ENCODE results near the gene IFITM1.
"Not testable (repeated sequence)": the region's sequence is repeated elsewhere in the genome, so short reads cannot be mapped to it uniquely, and the experiment has no call there.

The IFITM1 gene

DNA sequence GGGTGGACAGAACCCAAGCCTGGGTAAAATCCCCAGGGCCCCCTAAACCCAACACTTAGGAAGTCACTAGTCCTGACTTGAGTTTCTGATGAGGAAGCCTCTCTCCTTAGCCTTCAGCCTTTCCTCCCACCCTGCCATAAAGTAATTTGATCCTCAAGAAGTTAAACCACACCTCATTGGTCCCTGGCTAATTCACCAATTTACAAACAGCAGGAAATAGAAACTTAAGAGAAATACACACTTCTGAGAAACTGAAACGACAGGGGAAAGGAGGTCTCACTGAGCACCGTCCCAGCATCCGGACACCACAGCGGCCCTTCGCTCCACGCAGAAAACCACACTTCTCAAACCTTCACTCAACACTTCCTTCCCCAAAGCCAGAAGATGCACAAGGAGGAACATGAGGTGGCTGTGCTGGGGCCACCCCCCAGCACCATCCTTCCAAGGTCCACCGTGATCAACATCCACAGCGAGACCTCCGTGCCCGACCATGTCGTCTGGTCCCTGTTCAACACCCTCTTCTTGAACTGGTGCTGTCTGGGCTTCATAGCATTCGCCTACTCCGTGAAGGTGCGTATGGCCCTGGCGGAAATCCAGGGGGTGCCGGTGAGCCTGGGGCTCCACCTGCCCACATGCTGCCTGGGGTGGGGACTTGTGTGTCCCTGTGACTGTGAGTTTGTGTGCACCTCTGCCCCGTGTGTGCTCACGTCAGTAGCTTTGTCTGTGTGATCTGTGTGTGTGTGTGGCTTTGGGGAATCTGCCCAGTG lies at the start of gene IFITM1:
Gene IFITM1, plus strand, starts transcription at position 254 of the 767 bp plus-strand sequence. Its CDS starts 131 bp downstream, at position 385.
- no peak for DNase-seq

DNA sequence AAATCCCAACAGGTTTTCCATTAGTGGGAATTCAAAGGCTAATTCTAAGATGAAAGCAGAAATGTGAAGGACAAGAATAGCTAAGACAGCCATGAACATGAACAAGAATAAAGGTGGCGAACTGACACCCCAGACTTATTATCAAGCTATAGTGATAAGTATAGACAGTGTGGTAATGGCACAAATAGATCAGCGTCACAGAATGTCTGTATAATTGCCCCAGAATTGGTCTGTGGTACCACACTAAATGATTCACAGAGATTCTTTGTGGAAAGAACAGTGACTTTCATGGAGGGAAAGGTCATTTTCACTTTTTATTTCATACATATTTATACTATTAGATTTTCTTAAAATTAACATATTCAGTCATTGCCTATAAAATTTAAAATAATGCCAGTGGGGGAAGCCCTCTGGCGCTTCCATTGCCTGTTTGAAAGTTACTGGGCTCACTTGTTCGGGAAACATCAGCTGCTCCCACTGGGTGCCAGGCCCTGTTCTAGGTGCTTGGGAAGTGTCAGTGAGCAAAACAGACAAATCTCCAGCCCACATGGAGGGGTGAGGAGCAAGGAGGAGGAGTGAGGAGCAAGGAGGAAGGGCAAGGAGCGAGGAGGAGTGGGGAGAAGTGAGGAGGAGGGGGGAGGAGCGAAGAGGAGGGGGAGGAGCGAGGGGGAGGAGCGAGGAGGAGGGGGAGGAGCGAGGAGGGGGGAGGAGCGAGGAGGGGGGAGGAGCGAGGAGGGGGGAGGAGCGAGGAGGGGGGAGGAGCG lies 47.0 kb upstream of the IFITM1 start:
- DNase-seq = no peak

DNA sequence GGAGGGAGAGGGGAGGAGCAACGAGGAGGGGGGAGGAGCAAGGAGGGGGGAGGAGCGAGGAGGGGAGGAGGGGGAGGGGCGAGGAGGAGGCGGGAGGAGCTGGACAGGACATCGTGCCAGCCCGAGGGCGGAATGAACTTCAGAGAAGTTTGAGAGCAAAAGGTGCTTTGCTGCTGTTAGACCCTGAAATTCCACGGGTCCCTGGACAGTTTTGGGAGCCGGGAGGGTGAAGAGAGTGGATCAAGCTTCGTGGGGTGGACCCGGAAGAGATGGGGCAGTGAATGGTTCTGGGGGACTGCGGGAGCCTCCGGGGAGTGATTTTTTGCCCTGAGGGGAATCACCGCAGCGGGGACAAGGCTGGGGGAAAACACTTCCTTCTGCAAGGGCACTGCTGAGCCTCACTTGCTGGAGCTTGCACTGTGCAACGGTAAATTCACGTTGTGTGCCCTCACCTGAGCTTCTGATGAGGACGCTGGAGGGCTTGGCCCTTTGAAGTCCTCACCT lies 46.3 kb upstream of the IFITM1 start:
- DNase-seq = no peak

DNA sequence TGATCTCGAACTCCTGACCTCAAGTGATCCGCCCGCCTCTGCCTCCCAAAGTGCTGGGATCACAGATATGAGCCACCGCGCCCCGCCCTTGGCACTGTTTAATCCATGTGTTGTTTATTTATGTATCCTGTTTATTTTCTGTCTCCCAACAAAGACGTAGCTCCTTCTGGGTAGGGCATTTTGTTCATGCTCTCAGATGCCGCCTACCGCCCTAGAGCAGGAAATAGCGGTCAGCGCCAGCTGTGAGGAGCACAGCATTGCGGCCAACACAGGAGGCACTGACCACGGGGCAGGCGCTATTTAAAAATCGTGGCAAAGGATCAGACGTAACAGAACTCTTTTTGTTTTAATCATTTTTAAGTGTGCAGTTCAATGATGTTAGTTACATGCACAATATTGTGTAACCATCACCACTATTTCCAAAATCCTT lies 45.1 kb upstream of the IFITM1 start:
- not testable (repeated sequence) for DNase-seq

DNA sequence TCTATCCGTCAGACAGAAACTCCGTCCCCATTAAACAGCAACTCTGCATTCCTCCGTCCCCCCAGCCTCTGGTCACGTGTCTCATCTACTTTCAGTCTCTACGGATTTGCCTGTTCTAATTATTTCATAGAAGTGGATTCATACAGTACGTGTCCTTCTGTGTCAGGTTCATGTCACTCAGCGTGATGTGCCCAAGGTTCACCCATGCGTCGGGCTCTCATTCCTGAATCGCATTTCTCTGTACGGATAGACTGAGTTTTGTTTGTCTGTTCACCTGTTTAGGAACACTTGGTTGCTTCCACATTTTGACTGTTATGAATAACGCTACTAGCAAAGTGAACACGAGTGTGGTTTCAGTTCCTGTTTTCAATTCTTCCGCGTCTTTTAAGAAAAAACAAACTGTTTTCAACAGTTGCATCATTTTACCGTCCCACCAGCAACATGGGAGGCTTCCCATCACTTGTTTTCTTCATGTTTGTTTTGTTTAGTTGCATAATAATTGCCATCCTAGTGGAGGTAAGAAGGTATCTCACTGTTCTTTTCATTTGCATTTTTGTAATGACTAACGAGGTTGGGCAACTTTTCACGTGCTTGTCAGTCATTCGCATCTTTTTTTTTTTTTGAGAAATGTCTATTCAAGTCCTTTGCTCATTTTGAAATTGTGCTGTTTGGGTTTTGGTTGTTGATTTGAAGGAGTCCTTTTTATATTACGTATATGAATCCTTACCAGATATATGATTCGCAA lies 44.5 kb upstream of the IFITM1 start:
- DNase-seq = no peak

DNA sequence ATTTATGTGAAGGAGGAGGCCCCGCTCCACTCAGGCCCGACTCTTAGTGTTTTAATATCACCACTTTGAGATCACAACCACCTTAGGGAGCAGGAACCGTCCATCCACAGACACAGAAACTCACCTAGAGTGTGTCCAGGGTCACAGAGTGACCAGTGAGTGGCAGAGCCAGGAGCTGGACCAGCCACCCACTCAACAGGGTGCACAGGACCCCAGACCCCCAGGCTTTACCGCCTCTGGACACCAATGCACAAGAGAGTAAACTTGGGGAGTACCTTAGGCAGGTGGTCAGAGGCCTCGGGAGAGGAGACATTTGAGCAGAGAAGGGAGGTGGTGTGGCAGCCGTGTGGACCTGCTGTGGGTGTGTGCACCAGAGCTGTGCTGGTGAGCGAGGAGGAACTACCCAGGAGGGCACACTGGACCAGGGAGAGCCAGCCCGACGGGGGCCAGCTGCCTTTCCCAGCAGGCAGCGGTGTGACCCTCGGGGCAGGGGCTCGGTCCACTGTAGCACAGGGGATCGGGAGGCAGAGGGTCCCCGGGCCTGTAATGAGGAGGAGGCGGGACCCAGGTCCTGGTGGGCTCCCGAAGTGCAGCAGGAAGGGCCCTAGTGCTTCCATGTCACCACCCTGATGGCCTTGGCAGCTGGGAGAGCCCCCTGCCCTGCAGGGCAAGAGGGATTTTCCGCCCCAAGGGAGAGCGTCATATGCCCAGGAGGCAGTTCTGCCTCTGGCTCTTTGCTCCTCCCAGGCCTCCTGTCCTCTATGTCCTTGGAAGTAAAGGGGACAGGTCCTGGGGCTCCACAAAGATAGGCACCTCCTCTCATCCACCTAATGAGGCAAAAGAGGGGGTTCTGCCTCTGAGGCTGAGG lies 43.2 kb upstream of the IFITM1 start:
- DNase-seq = no peak

DNA sequence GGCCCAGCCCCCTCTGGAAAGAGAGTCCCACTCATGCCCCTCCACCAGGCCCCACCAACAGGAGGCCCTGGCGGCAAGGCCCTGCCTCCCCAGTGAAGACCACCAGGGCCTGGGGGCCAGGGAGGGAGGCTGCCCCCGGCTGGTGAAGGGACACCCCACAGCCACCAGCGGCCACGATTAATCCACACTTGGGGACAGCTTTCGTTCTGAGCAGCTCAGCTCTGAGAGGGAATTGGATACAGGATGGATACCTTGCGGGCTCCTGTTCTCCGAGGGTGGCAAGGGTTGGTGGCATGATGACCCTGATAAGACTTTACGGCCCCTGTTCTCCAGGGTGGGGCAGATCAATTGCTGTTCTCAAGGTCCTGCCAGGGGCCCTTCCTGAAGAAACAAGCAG lies 42.5 kb upstream of the IFITM1 start:
- DNase-seq = no peak

DNA sequence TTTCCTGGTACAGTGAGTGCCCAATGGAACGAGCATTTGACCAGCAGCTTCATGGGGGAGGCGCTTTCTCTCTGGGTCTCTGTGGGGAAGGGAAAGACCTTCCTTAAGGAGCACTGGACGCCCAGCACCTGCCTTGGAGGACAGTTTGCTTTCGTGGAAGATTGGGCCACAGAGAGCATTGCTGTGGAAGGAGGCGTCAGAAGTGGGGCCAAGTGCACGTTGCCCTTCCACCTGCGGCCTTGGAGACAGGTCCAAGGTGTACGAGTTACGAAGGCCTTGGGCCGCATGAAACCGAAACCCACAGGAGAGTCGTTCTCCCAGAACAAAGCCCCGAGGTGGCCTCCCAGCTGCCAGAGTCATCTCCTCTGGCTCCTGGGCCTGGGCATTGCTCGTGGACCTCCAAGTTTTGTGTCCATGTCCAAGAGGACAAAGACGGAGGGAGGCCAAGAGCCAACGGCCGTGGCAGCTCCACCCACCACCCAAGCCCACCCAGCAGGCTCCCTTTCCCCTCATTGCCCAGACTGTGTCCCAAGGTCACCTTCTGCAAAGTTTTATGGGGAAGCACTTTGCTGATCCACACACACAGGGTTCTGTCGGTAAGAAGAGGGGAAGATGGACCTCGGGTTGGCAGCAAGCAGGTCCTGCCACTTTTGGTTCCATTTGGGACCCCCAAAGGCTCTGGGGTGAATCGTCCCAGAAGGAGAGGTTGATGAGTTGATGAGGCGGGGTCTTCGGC lies 41.5 kb upstream of the IFITM1 start:
- no peak for DNase-seq

DNA sequence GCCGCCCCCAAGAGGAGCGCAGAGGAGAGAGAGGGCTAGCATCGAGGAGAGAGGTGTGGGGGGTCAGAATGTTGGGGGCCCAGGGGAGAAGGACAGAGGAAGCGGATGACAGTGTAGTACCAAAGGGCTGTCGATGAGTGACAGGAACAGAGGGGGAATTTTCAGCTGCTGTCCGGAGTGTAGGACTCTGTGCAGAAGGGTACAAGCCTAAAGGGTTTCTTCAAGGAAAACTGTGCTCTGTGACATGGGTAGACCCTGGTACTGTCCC lies 41.0 kb upstream of the IFITM1 start:
- no peak for DNase-seq

DNA sequence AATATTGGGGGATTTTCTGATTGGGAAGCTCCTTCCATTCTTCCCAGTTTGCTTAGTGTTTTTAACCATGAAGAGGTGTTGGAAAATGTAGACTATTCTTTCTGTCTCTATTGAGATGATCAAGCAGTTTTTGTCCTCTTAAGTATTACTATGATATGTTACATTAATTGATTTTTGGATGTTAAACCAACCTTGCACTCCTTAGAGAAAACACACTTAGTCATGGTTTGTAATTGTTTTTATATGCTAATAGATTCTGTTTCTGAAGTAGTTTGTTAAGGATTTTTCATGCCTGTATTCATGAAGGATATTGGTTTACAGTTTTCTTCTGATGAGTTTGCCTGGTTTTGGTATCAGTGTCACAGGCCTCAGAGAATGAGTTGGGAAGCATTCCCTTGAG lies 37.6 kb upstream of the IFITM1 start:
- no peak for DNase-seq

DNA sequence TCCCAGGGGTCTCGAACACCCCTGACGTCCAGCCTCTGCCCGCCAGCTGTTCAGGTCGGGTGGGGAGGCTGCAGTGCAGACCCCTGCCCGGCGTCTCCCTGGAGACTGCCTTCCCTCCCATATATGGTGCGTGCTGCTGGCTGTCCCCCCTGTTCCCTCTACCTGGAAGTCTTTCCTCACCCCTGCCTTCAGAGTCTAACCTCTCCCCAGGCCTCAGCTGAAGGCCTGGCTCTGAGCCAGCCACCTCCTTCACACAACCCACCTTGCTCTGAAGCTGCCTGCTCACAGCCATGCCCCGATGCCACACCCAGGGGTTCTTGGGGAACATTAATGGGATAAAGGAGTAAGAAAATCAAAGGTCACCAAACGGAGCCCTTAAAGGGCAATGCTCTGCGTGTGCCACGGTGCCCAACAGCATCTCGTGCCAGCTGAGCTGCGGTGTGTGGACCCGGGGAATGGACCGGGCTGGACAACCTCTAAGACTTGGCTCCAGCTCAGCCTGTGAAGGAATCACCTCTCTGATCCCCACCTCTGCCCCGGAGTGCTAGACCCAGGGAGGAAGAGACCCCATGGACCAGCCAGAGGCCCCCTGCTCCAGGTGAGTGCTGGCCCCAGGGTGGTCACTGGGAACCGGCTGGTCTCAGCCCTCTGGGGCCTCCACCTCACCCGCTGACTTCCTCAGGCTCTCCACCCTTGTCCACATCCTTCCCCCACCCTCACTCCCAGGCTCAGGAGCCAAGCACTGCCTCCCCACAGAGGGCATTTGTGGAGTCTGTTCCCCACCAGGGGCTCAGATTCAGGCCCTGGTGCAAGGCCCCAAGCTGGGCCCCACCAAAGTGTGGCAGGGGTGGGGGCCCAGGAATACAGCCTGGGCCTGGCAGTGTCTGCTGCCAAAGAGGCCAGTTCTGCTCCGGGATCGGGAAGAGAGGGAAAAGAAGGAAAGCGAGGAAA lies 35.6 kb upstream of the IFITM1 start, which contains the start of gene NLRP6:
Gene NLRP6, plus strand, starts transcription at position 407 of the 951 bp plus-strand sequence. Its CDS starts 163 bp downstream, at position 570.
- no peak for DNase-seq

DNA sequence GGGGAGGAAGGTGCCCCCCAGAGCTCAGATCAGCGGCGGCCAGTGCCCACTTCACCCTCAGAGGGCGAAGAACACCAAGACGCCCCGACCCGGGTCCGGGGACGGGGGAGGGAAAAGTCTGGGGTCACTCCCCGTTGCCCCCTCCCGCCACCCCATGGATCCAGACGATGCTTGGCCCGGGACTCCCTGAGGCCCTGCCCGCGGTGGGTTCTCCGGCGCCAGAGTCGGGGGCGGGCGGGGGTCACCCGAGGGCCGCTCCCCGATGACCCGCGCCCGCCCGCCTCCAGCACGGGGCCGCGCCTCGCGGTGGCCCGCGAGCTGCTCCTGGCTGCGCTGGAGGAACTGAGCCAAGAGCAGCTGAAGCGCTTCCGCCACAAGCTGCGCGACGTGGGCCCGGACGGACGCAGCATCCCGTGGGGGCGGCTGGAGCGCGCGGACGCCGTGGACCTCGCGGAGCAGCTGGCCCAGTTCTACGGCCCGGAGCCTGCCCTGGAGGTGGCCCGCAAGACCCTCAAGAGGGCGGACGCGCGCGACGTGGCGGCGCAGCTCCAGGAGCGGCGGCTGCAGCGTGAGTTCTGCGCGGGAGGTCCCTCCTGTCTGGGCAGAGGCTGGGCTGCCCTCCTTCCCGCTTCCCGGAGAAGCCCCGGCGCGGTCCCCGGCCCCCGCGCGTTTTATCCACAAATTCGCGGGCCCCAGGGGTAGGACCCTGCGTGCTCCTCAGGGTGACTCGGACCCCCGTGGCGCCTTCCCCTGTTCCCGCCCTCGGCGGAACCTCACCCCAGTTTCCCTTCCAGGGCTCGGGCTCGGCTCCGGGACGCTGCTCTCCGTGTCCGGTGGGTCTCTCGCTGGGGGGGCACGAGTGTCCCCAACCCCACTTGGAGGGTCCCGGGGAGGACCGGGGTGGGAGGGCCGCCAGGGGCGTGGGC lies 34.5 kb upstream of the IFITM1 start:
- DNase-seq = no peak

DNA sequence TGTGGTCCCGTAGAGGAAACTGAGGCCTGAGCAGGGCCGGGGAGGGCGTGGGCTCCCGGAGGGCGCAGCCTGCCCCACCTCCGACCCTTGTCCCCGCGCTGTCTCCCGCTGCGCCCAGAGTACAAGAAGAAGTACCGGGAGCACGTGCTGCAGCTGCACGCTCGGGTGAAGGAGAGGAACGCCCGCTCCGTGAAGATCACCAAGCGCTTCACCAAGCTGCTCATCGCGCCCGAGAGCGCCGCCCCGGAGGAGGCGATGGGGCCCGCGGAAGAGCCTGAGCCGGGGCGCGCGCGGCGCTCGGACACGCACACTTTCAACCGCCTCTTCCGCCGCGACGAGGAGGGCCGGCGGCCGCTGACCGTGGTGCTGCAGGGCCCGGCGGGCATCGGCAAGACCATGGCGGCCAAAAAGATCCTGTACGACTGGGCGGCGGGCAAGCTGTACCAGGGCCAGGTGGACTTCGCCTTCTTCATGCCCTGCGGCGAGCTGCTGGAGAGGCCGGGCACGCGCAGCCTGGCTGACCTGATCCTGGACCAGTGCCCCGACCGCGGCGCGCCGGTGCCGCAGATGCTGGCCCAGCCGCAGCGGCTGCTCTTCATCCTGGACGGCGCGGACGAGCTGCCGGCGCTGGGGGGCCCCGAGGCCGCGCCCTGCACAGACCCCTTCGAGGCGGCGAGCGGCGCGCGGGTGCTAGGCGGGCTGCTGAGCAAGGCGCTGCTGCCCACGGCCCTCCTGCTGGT lies 33.7 kb upstream of the IFITM1 start:
- DNase-seq = no peak

DNA sequence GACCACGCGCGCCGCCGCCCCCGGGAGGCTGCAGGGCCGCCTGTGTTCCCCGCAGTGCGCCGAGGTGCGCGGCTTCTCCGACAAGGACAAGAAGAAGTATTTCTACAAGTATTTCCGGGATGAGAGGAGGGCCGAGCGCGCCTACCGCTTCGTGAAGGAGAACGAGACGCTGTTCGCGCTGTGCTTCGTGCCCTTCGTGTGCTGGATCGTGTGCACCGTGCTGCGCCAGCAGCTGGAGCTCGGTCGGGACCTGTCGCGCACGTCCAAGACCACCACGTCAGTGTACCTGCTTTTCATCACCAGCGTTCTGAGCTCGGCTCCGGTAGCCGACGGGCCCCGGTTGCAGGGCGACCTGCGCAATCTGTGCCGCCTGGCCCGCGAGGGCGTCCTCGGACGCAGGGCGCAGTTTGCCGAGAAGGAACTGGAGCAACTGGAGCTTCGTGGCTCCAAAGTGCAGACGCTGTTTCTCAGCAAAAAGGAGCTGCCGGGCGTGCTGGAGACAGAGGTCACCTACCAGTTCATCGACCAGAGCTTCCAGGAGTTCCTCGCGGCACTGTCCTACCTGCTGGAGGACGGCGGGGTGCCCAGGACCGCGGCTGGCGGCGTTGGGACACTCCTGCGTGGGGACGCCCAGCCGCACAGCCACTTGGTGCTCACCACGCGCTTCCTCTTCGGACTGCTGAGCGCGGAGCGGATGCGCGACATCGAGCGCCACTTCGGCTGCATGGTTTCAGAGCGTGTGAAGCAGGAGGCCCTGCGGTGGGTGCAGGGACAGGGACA lies 32.9 kb upstream of the IFITM1 start:
- no peak for DNase-seq

DNA sequence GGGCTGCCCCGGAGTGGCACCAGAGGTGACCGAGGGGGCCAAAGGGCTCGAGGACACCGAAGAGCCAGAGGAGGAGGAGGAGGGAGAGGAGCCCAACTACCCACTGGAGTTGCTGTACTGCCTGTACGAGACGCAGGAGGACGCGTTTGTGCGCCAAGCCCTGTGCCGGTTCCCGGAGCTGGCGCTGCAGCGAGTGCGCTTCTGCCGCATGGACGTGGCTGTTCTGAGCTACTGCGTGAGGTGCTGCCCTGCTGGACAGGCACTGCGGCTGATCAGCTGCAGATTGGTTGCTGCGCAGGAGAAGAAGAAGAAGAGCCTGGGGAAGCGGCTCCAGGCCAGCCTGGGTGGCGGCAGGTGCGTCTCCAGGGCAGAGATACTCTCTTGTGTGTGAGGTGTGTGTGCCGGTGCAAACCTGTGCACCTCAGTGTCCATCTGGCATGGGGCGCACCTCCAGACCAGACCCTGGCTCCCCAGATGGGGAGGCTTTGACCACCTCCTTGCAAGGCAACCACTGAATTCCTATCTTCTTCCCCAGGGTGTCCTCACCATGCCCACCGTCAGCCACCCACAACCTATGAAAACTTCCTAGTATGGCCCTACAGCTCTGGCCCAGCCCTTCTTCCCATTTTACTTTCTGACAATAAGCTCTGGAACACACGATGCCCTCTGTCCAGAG lies 32.2 kb upstream of the IFITM1 start:
- peak; percentile 38 for DNase-seq

DNA sequence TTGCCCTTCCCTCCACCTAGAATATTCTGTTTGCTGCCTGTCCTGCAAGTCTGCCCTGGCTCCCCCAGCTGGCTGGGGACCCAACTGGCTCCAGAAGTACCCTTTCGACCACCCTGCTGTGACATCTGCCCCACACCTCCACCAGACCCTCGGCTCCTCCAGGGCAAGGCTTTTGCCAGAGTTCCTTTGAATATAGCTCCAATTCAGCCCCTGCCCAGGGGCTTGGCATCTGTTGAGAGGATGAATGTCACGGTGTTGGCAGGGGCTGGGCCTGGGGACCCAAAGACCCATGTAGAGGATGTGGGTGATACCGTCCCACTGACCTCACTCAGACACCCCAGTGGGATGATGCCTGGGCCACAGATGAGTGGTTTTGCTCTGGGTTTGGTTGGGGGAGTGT lies 31.7 kb upstream of the IFITM1 start:
- no peak for DNase-seq
